Epithelial cell of proximal tubule (primary cell): ENCODE measurements around the gene ANKRD23. TPM values are rescaled to one million over a fixed set of nuclear protein-coding genes. Genes with fewer than 3 reads are reported as not detected.
"Not testable (repeated sequence)": the region's sequence is repeated elsewhere in the genome, so short reads cannot be mapped to it uniquely, and the experiment has no call there.

Experiments used
- DNase-seq: peaks from one replicate; pipeline ENCODE4 v3.0.0-alpha.2; 2011; ENCODE audit warnings: low read depth
- H3K4me3 ChIP-seq: 2 replicates; pipeline ENCODE4 v1.5.1; 2011; ENCODE audit warnings: low read depth, mild to moderate bottlenecking, low read length
- total RNA-seq: library from RNA; depleted of rRNA; stranded (reverse); fragments of >200 nt; gene quantifications from 2 replicates; pipeline ENCODE4 v1.2.3, GENCODE V29; 2015
- TF ChIP-seq, protein P1 (sequence below): conservative IDR thresholded peaks from 2 replicates; pipeline ENCODE4 v1.5.1; 2012; ENCODE audit warnings: low read depth, mild to moderate bottlenecking, low read length

Gene ANKRD23
- 0.22 and 1.1 TPM in 2 replicates for total RNA-seq

DNA sequence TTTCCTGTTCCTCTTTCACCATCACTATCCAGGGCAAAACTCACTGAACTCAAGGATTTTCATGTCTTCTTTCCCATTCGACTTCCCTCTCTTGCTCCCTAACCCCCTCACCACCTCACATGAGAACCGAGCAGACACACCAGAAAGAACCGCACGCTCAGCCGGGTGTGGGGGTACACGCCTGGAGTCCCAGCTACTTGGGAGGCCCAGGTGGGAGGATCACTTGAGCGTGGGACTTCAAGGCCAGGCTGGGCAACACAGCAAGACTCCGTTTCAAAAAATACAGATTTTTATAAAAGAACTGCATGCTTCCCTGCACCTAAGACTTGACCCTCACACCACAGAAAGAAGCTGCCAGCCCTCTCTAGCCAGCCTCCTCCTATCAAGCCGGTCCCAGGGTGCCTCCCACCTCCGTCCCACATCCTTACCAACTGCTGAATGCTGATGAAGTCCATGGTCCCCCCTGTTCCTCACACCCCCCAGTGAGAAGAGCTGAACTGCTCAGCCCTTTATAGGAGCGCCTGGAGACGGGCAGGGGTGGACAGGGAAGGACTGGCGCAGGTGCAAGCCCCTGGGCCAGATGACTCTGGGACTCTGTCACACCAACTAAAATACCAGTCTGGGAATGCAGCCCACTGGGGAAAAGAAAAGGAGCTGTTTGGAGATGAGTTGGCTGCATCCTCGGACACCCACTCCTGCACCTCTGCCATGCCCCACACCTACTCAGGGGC, at the start of gene ANKRD23:
Gene ANKRD23, minus strand, starts transcription at position 484 of the 731 bp plus-strand sequence. Its CDS starts 29 bp downstream, at position 455.
- no peak for DNase-seq
- H3K4me3 ChIP-seq, result no peak within 1 kb of the TSS
- TF ChIP-seq, protein P1, sequence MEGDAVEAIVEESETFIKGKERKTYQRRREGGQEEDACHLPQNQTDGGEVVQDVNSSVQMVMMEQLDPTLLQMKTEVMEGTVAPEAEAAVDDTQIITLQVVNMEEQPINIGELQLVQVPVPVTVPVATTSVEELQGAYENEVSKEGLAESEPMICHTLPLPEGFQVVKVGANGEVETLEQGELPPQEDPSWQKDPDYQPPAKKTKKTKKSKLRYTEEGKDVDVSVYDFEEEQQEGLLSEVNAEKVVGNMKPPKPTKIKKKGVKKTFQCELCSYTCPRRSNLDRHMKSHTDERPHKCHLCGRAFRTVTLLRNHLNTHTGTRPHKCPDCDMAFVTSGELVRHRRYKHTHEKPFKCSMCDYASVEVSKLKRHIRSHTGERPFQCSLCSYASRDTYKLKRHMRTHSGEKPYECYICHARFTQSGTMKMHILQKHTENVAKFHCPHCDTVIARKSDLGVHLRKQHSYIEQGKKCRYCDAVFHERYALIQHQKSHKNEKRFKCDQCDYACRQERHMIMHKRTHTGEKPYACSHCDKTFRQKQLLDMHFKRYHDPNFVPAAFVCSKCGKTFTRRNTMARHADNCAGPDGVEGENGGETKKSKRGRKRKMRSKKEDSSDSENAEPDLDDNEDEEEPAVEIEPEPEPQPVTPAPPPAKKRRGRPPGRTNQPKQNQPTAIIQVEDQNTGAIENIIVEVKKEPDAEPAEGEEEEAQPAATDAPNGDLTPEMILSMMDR, result no peak

DNA sequence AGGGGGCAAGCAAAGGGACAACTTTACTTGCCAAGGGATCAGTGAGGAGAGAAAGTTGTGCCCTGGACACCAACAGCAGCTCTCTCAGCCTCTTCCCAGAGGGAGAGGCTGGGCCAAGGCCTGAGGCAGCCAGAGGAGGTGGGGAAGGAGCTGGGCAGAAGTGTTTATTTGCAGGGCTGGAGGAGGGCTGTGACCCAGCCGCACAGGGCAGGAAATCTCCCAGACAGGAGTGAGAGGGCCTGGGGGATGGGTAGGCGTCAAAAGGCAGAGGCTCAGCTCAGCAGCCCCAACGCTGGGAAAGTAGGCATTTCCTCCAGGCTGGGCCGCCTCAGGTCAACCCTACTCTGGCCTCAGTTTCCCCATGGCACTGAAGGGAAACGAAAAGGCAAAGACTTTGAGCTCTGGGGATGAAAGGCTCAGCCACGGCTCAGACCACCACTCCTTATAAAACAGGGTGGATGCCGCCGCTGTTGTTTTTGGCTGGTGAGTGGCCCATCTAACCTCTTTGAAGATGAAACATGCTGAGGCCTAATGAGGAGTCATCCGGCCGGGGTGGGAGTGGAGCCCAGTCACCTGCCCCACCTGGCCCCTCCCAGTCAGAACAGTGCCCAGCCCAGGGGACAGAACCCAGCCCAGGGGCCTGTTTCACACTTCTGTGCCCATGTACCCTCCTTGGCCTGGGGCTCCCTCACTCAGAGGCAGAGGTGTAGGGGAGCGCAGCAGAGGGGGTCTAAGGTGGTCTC, 47.9 kb upstream of the ANKRD23 start:
- no peak for DNase-seq
- TF ChIP-seq, protein P1, result no peak
- no peak overlapping the region for H3K4me3 ChIP-seq

DNA sequence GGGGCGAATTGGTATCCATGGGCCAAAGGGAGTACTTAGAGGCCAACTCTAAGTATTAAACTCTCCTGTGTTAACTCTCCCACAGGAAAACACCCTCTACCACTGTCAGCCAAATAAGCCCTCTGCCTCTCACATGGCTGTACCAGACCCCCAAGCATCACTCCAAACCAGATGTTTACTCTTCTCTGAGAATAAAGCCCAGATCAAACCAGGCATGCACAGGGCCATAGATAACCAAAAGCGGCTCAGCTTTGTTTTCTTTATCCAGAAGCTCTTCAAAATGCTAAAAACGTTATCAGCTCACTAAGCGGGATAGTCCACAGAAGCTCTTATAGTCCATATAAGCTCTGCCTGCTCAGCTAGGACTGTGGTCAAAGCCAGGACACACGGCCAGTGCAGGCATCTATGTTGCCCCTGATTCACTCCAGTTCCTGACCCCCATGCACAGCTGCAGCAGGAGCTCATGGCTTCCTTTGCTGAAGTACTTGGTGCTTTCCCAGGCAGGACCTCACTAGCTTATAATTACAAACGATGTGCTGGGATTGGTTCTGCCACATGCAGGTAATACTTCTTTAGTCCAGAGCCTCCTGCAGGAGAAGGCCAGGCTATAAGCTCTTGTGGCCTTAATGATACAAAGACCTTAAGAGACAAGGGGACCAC, 47.0 kb upstream of the ANKRD23 start:
- TF ChIP-seq, protein P1, result no peak
- no peak overlapping the region for H3K4me3 ChIP-seq
- DNase-seq, result no peak

DNA sequence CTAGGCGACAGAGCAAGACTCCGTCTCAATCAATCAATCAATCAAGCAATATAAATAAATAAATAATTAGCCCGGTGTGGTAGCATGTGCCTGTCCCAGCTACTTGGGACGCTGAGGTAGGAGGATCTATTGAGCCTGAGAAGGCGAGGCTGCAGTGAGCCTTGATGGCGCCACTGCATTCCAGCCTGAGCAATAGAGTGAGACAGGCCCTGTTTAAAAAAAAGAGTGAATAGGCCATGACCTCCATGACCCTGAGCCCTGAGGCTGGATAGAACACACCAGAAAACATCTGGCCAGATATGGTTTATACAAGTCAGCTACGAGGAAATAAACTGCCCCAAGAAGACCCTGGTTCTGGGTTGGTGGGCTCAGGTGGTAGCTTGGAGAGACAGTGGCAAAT, 46.4 kb upstream of the ANKRD23 start:
- H3K4me3 ChIP-seq, result no peak overlapping the region
- no peak for DNase-seq
- TF ChIP-seq, protein P1, result no peak

DNA sequence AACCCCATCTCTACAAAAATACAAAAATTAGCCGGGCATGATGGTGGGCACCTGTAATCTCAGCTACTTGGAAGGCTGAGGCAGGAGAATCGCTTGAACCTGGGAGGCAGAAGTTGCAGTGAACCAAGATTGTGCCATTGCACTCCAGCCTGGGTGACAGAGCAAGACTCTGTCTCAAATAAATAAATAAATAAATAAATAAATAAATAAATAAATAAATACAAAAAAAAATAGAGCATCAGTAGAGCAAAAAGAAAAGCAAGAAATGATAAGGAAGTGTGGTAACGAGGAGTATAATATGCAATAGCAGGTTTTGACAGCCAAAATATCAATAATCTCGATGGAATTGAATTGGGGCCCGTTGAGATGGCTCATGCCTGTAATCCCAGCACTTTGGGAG, 45.7 kb upstream of the ANKRD23 start:
- not testable (repeated sequence) for DNase-seq, H3K4me3 ChIP-seq

DNA sequence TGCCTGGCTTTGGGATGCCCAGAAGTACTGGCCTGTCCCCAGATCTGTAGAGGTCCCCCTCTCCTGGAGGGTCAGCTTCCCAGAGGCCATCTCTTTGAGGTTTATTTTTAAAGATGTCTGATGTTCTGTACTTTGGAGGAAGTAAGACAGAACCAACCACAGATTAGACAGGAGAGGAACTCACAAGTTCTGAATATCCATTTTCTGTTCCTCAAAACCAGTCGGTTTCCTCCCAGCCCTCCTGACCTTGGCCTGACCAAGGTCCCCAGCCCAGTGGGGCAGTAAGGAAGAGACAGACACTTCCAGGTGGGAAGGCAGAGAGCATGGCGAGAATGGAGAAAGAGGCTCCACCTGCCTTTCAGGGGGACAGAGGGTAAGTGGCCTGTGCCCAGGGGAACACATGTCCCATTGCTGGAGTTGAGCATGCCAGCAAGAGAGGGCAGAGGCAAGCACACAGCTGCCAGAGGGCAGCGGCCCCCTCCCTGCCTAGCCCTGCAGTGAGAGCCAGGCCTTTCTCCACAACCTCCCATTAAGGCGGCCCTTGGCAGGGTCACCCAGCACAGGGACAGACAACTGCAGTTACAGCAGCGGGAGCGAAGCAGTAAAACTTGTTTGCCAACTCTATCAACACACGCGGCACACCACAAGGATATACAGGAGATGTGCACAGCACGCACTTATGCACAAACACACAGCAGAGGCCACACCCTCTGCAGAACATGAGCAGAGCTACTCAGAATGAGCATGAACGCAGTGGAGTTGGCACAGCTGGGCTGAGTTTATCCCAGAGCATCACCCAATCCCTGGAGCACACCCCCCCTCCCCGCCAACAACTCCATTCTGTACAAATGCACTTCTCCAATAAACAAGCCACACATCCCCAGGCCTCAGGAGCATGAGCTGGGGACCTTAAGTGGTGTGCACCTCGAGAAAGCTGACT, 44.5 kb upstream of the ANKRD23 start:
- TF ChIP-seq, protein P1, result no peak
- H3K4me3 ChIP-seq, result no peak overlapping the region
- no peak for DNase-seq
